Measurements from ENCODE around the gene CPLX3.
A peak's percentile ranks its signal among the peaks of the same experiment; 100 is the strongest.

The CPLX3 gene

DNA sequence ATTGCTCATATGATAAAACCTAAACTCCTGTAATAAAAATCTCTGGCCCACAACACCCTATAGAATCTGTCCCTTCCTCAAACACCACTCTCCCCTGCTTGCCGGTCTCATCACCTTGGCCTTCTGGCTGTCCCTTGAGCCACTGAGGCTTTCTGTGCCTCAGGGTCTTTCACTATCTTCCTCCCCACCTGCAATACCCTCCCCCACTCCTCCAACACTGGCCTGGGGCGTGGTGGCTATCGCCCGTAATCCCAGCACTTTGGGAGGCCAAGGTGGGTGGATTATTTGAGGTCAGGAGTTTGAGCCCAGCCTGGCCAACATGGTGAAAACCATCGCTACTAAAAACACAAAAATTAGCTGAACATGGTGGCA is 47.8 kb upstream of the CPLX3 start:
- H4K20me1 ChIP-seq (ENCODE audit: insufficient read depth, low read length) = no peaks in the 10 kb centered on the region
- H3K4me3 ChIP-seq (ENCODE audit: low read depth, low read length, poor library complexity, severe bottlenecking) = no peak overlapping the region
- peaks cover 87% of the 10 kb centered on the region for H3K4me1 ChIP-seq (ENCODE audit: insufficient read depth, low read length, severe bottlenecking)
- H3K9me3 ChIP-seq (ENCODE audit: low read length) = no peaks in the 10 kb centered on the region
- TF ChIP-seq CTCF (IDR thresholded peaks at IDR 0.05; ENCODE audit: low read length) (no peak), EZH2 (IDR thresholded peaks at IDR 0.05; ENCODE audit: borderline replicate concordance, low read length) (no peak)
- peaks cover 18% of the 10 kb centered on the region for H3F3A ChIP-seq (ENCODE audit: insufficient read depth, low read length)
- H3K9me2 ChIP-seq (ENCODE audit: low read depth, low read length) = no peaks in the 10 kb centered on the region
- peak overlapping the region; percentile 68; the same call in 1 of the 2 replicates for H3K9ac ChIP-seq (ENCODE audit: low read length)
- peak overlapping the region; percentile 52 for H3K4me2 ChIP-seq (ENCODE audit: low read length)
- no peaks in the 10 kb centered on the region for H3K27me3 ChIP-seq (ENCODE audit: insufficient read depth, low read length)
- H2AFZ ChIP-seq (ENCODE audit: low read length) = no peak overlapping the region
- peak overlapping the region; percentile 100 for H3K27ac ChIP-seq (ENCODE audit: low read depth, low read length, poor library complexity, severe bottlenecking)
- H3K79me2 ChIP-seq (ENCODE audit: insufficient read depth, low read length) = peaks cover 12% of the 10 kb centered on the region
- peaks cover 11% of the 10 kb centered on the region; the same call in 1 of the 2 replicates for H3K36me3 ChIP-seq (ENCODE audit: insufficient read depth, low read length)

- no peaks in the 10 kb centered on the region for H3K27me3 ChIP-seq (ENCODE audit: insufficient read depth, low read length)
- H3K9me2 ChIP-seq (ENCODE audit: low read depth, low read length) = no peaks in the 10 kb centered on the region
- peaks cover 17% of the 10 kb centered on the region for H3K79me2 ChIP-seq (ENCODE audit: insufficient read depth, low read length)
- H3K4me3 ChIP-seq (ENCODE audit: low read depth, low read length, poor library complexity, severe bottlenecking) = no peak overlapping the region
- H3K36me3 ChIP-seq (ENCODE audit: insufficient read depth, low read length) = peaks cover 16% of the 10 kb centered on the region; the same call in 1 of the 2 replicates
- H3K9ac ChIP-seq (ENCODE audit: low read length) = peak overlapping the region; percentile 68; the same call in 1 of the 2 replicates
- TF ChIP-seq EZH2 (IDR thresholded peaks at IDR 0.05; ENCODE audit: borderline replicate concordance, low read length) (no peak), CTCF (IDR thresholded peaks at IDR 0.05; ENCODE audit: low read length) (no peak)
- H3K27ac ChIP-seq (ENCODE audit: low read depth, low read length, poor library complexity, severe bottlenecking) = peak overlapping the region; percentile 100
- H3F3A ChIP-seq (ENCODE audit: insufficient read depth, low read length) = peaks cover 24% of the 10 kb centered on the region
- no peak overlapping the region for H2AFZ ChIP-seq (ENCODE audit: low read length)
- no peaks in the 10 kb centered on the region for H4K20me1 ChIP-seq (ENCODE audit: insufficient read depth, low read length)
- no peaks in the 10 kb centered on the region for H3K9me3 ChIP-seq (ENCODE audit: low read length)
- peaks cover 87% of the 10 kb centered on the region for H3K4me1 ChIP-seq (ENCODE audit: insufficient read depth, low read length, severe bottlenecking)
- peak overlapping the region; percentile 52; the same call in 1 of the 2 replicates for H3K4me2 ChIP-seq (ENCODE audit: low read length)
Measured at GRCh38 chr15:74779162-74779648, 47.2 kb upstream of the CPLX3 start.

- H3K4me2 ChIP-seq (ENCODE audit: low read length) = peak overlapping the region; percentile 91
- no peaks in the 10 kb centered on the region for H4K20me1 ChIP-seq (ENCODE audit: insufficient read depth, low read length)
- peaks cover 29% of the 10 kb centered on the region; the same call in 1 of the 2 replicates for H3K36me3 ChIP-seq (ENCODE audit: insufficient read depth, low read length)
- H2AFZ ChIP-seq (ENCODE audit: low read length) = no peak overlapping the region
- no peaks in the 10 kb centered on the region for H3K9me2 ChIP-seq (ENCODE audit: low read depth, low read length)
- peak overlapping the region; percentile 100 for H3K27ac ChIP-seq (ENCODE audit: low read depth, low read length, poor library complexity, severe bottlenecking)
- peak overlapping the region; percentile 89 for H3K9ac ChIP-seq (ENCODE audit: low read length)
- TF ChIP-seq EZH2 (IDR thresholded peaks at IDR 0.05; ENCODE audit: borderline replicate concordance, low read length) = no peak
- TF ChIP-seq CTCF (IDR thresholded peaks at IDR 0.05; ENCODE audit: low read length) = no peak
- no peaks in the 10 kb centered on the region for H3K9me3 ChIP-seq (ENCODE audit: low read length)
- H3K4me1 ChIP-seq (ENCODE audit: insufficient read depth, low read length, severe bottlenecking) = peaks cover 87% of the 10 kb centered on the region
- peaks cover 22% of the 10 kb centered on the region for H3K79me2 ChIP-seq (ENCODE audit: insufficient read depth, low read length)
- H3K27me3 ChIP-seq (ENCODE audit: insufficient read depth, low read length) = no peaks in the 10 kb centered on the region
- H3K4me3 ChIP-seq (ENCODE audit: low read depth, low read length, poor library complexity, severe bottlenecking) = peak overlapping the region; percentile 97
- peaks cover 35% of the 10 kb centered on the region for H3F3A ChIP-seq (ENCODE audit: insufficient read depth, low read length)
Measured at GRCh38 chr15:74780523-74781430, 45.6 kb upstream of the CPLX3 start.

All from OCI-LY1 (cell line).